HCT116 (cell line): ENCODE measurements around the gene MTHFSD. TPM values are rescaled to one million over a fixed set of nuclear protein-coding genes. Genes with fewer than 3 reads are reported as not detected.

Source experiments
- ATAC-seq: fragments of 200-7000 bp; cut with Tn5 transposase; 2 replicates; pipeline ENCODE4 v1.9.1; 2020; ENCODE audit warnings: mild to moderate bottlenecking, moderate library complexity
- BruUV-seq: library from RNA; stranded (reverse); fragments of 400-500 nt; replicated peaks from 2 replicates; lab custom pipeline; 2021; lab: Mats Ljungman, UMichigan
- CTCF ChIA-PET: fragments of 300-600 bp; sonication (Branson Sonifier 250); formaldehyde crosslinking; loops from one replicate; lab custom pipeline; 2021; ENCODE audit warnings: antibody characterized with exemption; lab: Charles Lee
- POLR2A ChIA-PET: fragments of 300-600, 350-600 bp; sonication (Branson Sonifier 250); formaldehyde crosslinking; loops from one replicate; lab custom pipeline; 2021; ENCODE audit warnings: antibody characterized with exemption; lab: Charles Lee
- RAD21 ChIA-PET, 2 experiments: fragments of 300-600 bp; sonication (Branson Sonifier 250); formaldehyde crosslinking; loops; one replicate each; lab custom pipeline; 2023; ENCODE audit warnings: low total read pairs in 2 of 2; ENCODE audit not compliant: uncharacterized antibody in 2 of 2, unreplicated experiment in 2 of 2, low non-redundant PET in 1 of 2; lab: Charles Lee
- DNase-seq: peaks from one replicate; pipeline ENCODE4 v3.0.0-alpha.2; 2010; ENCODE audit warnings: low read depth, low spot score
- H2AFZ ChIP-seq: fragments of 200-600 bp; shearing (Covaris generic), sonication (generic); 2 replicates; pipeline ENCODE4 v1.6.1; 2017; ENCODE audit warnings: low read depth, mixed run types, mixed read lengths, antibody characterized with exemption, low read length; ENCODE audit not compliant: poor library complexity, severe bottlenecking
- H3K27ac ChIP-seq: 2 replicates; pipeline ENCODE4 v1.5.1; 2012; ENCODE audit warnings: low read depth, low read length
- H3K27me3 ChIP-seq: fragments of 200-600 bp; sonication (generic); 2 replicates; pipeline ENCODE4 v1.6.1; 2016; ENCODE audit warnings: mixed run types, low read length, mixed read lengths; ENCODE audit not compliant: insufficient read depth
- H3K36me3 ChIP-seq, 2 experiments: fragments of 200-500 bp in 1 of 2; fragments of 200-600 bp in 1 of 2; sonication (Bioruptor generic) in 1 of 2; sonication (generic) in 1 of 2; 2 replicates each; pipeline versions ENCODE4 v1.5.1 to v1.6.1; 2014 to 2016; ENCODE audit warnings: low read length in 2 of 2, inconsistent platforms in 1 of 2, mixed read lengths in 1 of 2, mixed run types in 1 of 2; ENCODE audit not compliant: insufficient read depth in 2 of 2, control insufficient read depth in 1 of 2
- H3K4me1 ChIP-seq, 2 experiments: fragments of 200-600 bp in 1 of 2; sonication (generic) in 1 of 2; 2 replicates each; pipeline versions ENCODE4 v1.5.1 to v1.6.1; 2012 to 2017; ENCODE audit warnings: low read length in 2 of 2, inconsistent platforms in 1 of 2, mild to moderate bottlenecking in 1 of 2, mixed read lengths in 1 of 2, mixed run types in 1 of 2, moderate library complexity in 1 of 2; ENCODE audit not compliant: insufficient read depth in 2 of 2, control insufficient read depth in 1 of 2
- H3K4me2 ChIP-seq: fragments of 200-600 bp; sonication (generic); 2 replicates; pipeline ENCODE4 v1.6.1; 2017; ENCODE audit warnings: mixed run types, low read length, mixed read lengths
- H3K4me3 ChIP-seq, 2 experiments: fragments of 200-600 bp in 1 of 2; sonication (generic) in 1 of 2; replicated peaks in 1 of 2; 2 replicates each; pipeline ENCODE4 v1.5.1; 2011 to 2016; ENCODE audit warnings: low read length in 2 of 2, control low read depth in 1 of 2, low read depth in 1 of 2, mild to moderate bottlenecking in 1 of 2, mixed read lengths in 1 of 2, mixed run types in 1 of 2
- H3K79me2 ChIP-seq: fragments of 200-600 bp; sonication (generic); 2 replicates; pipeline ENCODE4 v1.6.1; 2017; ENCODE audit warnings: mild to moderate bottlenecking, mixed run types, low read length, moderate library complexity, mixed read lengths; ENCODE audit not compliant: insufficient read depth
- H3K9ac ChIP-seq: fragments of 200-600 bp; sonication (generic); 2 replicates; pipeline ENCODE4 v1.6.1; 2016; ENCODE audit warnings: low read length, mixed read lengths
- H3K9me2 ChIP-seq: fragments of 200-600 bp; sonication (generic), shearing (Covaris generic); 2 replicates; pipeline ENCODE4 v1.6.1; 2017; ENCODE audit warnings: mixed run types, mild to moderate bottlenecking, moderate library complexity; ENCODE audit not compliant: insufficient read depth
- H3K9me3 ChIP-seq, 2 experiments: fragments of 200-500 bp in 1 of 2; fragments of 200-600 bp in 1 of 2; sonication (Bioruptor generic) in 1 of 2; sonication (generic) in 1 of 2; 2 replicates each; pipeline ENCODE4 v1.6.1; 2014 to 2017; ENCODE audit warnings: low read length in 2 of 2, mixed read lengths in 2 of 2, inconsistent platforms in 1 of 2, low read depth in 1 of 2, mild to moderate bottlenecking in 1 of 2, mixed run types in 1 of 2, moderate library complexity in 1 of 2; ENCODE audit not compliant: control insufficient read depth in 1 of 2, insufficient read depth in 1 of 2
- H4K20me1 ChIP-seq: fragments of 200-600 bp; sonication (generic), shearing (Covaris generic); 2 replicates; pipeline ENCODE4 v1.6.1; 2017; ENCODE audit warnings: mixed run types, mild to moderate bottlenecking, moderate library complexity; ENCODE audit not compliant: insufficient read depth
- CBX3 ChIP-seq: IDR thresholded peaks from 2 replicates; pipeline ENCODE4 v1.6.1; 2012; ENCODE audit warnings: low read depth
- CEBPB ChIP-seq: IDR thresholded peaks from 2 replicates; pipeline ENCODE4 v1.6.1; 2012; ENCODE audit warnings: low read depth
- EGR1 ChIP-seq: IDR thresholded peaks from 2 replicates; pipeline ENCODE4 v1.6.1; 2012; ENCODE audit warnings: low read depth
- EZH2 ChIP-seq: fragments of 200-600 bp; sonication (generic); IDR thresholded peaks from 2 replicates; pipeline ENCODE4 v1.6.1; 2017; ENCODE audit warnings: antibody characterized with exemption, mixed run types
- EZH2phosphoT487 ChIP-seq: fragments of 200-600 bp; IDR thresholded peaks from 2 replicates; pipeline ENCODE4 v1.6.1; 2018; ENCODE audit warnings: antibody characterized with exemption, borderline replicate concordance
- FOSL1 ChIP-seq: IDR thresholded peaks from 2 replicates; pipeline ENCODE4 v1.6.1; 2012; ENCODE audit warnings: low read depth
- JUND ChIP-seq: IDR thresholded peaks from 2 replicates; pipeline ENCODE4 v1.6.1; 2012
- POLR2A ChIP-seq: IDR thresholded peaks from 2 replicates; pipeline ENCODE4 v1.7.0; 2011; ENCODE audit warnings: borderline replicate concordance; ENCODE audit not compliant: insufficient read depth, insufficient read length; ENCODE audit errors: extremely low read depth
- POLR2AphosphoS5 ChIP-seq: IDR thresholded peaks from 2 replicates; pipeline ENCODE4 v1.6.1; 2011; ENCODE audit warnings: mild to moderate bottlenecking, low read depth, low read length, moderate library complexity
- SIN3A ChIP-seq: IDR thresholded peaks from 2 replicates; pipeline ENCODE4 v1.6.1; 2012; ENCODE audit warnings: low read depth
- SP1 ChIP-seq: IDR thresholded peaks from 2 replicates; pipeline ENCODE4 v1.6.1; 2012; ENCODE audit warnings: low read depth
- SRF ChIP-seq: IDR thresholded peaks from 2 replicates; pipeline ENCODE4 v1.6.1; 2012; ENCODE audit warnings: low read depth
- TCF7L2 ChIP-seq: IDR thresholded peaks from 2 replicates; pipeline ENCODE4 v1.7.0; 2011; ENCODE audit warnings: borderline replicate concordance, inconsistent platforms; ENCODE audit not compliant: insufficient read depth, insufficient read length; ENCODE audit errors: extremely low read depth
- ZFX ChIP-seq: fragments of 450-650 bp; IDR thresholded peaks from 2 replicates; pipeline ENCODE4 v1.6.1; 2017
- intact Hi-C: fragments of 100-400 bp; cut with micrococcal nuclease; formaldehyde crosslinking; loops from 2 replicates; pipeline ENCODE4 v1.10.0; 2022
- total RNA-seq: library from RNA; stranded (reverse); gene quantifications from one replicate; pipeline ENCODE4 v1.2.1, GENCODE V29; 2021; ENCODE audit not compliant: unreplicated experiment
- TF ChIP-seq, protein P1 (sequence below), 3 experiments: fragments of 200-600 bp in 1 of 3; sonication (generic) in 1 of 3; IDR thresholded peaks in 2 of 3; conservative IDR thresholded peaks in 1 of 3; 2 replicates each; pipeline ENCODE4 v1.5.1; 2012 to 2017; ENCODE audit warnings: low read depth in 2 of 3, low read length in 2 of 3, antibody characterized with exemption in 1 of 3, borderline replicate concordance in 1 of 3, control low read depth in 1 of 3, mild to moderate bottlenecking in 1 of 3, mixed read lengths in 1 of 3, mixed run types in 1 of 3, moderate library complexity in 1 of 3; ENCODE audit not compliant: insufficient read depth in 1 of 3
- TF ChIP-seq, protein P2 (sequence below): IDR thresholded peaks from 2 replicates; pipeline ENCODE4 v1.6.1; 2012; ENCODE audit warnings: low read depth
- TF ChIP-seq, protein P3 (sequence below): IDR thresholded peaks from 2 replicates; pipeline ENCODE4 v1.6.1; 2012

Gene MTHFSD
- total RNA-seq, 1 experiment from 2014 or later, result 33.1 TPM

DNA sequence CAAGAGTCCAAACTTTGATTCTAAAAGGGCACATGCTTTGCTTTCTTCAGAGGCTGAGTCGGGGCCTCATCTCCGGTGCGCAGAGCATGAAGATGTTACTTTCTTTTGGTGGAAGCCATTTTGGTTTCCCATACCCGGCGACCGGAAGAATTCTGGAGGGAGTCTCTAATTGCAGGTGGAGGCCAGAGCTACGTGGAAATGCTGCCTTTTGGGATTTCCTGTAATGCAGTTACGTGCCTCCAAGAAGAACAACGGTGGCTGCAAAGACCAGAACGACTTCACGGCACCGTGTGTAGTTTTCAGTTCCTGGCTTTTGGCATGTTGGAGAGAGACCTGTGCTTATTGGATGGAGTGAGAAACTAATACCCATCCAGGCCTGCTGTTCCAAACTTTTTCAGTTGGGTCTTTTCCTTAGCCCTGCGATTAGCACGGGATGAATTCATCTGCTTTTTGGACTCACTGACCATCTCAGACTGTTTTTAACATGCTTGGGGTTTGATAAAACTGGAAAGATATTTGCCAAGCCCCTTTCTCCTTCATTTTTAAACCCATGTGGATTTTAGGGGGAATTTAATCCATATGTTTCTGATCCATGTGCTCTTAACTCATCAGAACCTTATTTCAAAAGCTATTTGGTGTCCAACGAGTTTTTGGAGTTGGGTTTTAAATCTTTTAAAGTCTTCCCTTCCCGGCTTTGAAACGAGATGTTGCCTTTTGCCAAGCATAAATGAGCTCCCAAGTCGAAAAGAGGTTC lies 42.3 kb upstream of the MTHFSD start:
- Histone ChIP-seq H3K4me3 (no peak overlapping the region), H3K4me1 (no peaks in the 10 kb centered on the region), H3K9me2 (no peaks in the 10 kb centered on the region), H3K27ac (no peak overlapping the region), H3K9me3 (no peaks in the 10 kb centered on the region), H3K27me3 (peaks cover 37% of the 10 kb centered on the region), H4K20me1 (no peaks in the 10 kb centered on the region), H3K36me3 (no peaks in the 10 kb centered on the region), H3K9ac (no peak overlapping the region), H3K79me2 (no peaks in the 10 kb centered on the region), H3K4me2 (no peak overlapping the region), H2AFZ (no peak overlapping the region)
- ChIA-PET CTCF (no interaction called here), POLR2A (no interaction called here), RAD21 (no interaction called here)
- no TSS peak for BruUV-seq
- intact Hi-C loops, result no loop called here
- no peak for ATAC-seq
- no peak for DNase-seq
- TF ChIP-seq SP1, result no peak
- TF ChIP-seq SIN3A, result no peak
- TF ChIP-seq POLR2AphosphoS5, result no peak
- TF ChIP-seq, protein P1, sequence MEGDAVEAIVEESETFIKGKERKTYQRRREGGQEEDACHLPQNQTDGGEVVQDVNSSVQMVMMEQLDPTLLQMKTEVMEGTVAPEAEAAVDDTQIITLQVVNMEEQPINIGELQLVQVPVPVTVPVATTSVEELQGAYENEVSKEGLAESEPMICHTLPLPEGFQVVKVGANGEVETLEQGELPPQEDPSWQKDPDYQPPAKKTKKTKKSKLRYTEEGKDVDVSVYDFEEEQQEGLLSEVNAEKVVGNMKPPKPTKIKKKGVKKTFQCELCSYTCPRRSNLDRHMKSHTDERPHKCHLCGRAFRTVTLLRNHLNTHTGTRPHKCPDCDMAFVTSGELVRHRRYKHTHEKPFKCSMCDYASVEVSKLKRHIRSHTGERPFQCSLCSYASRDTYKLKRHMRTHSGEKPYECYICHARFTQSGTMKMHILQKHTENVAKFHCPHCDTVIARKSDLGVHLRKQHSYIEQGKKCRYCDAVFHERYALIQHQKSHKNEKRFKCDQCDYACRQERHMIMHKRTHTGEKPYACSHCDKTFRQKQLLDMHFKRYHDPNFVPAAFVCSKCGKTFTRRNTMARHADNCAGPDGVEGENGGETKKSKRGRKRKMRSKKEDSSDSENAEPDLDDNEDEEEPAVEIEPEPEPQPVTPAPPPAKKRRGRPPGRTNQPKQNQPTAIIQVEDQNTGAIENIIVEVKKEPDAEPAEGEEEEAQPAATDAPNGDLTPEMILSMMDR (IDR thresholded peaks at IDR 0.05 in 2 of 3, conservative IDR thresholded peaks at IDR 0.05 in 1 of 3; ENCODE audit: borderline replicate concordance in 1 of 3, insufficient read depth in 1 of 3, low read depth in 2 of 3, low read length in 2 of 3), result no peak
- no peak for TF ChIP-seq EZH2
- TF ChIP-seq JUND, result no peak
- no peak for TF ChIP-seq CEBPB
- no peak for TF ChIP-seq CBX3
- TF ChIP-seq POLR2A, result no peak
- TF ChIP-seq, protein P2, sequence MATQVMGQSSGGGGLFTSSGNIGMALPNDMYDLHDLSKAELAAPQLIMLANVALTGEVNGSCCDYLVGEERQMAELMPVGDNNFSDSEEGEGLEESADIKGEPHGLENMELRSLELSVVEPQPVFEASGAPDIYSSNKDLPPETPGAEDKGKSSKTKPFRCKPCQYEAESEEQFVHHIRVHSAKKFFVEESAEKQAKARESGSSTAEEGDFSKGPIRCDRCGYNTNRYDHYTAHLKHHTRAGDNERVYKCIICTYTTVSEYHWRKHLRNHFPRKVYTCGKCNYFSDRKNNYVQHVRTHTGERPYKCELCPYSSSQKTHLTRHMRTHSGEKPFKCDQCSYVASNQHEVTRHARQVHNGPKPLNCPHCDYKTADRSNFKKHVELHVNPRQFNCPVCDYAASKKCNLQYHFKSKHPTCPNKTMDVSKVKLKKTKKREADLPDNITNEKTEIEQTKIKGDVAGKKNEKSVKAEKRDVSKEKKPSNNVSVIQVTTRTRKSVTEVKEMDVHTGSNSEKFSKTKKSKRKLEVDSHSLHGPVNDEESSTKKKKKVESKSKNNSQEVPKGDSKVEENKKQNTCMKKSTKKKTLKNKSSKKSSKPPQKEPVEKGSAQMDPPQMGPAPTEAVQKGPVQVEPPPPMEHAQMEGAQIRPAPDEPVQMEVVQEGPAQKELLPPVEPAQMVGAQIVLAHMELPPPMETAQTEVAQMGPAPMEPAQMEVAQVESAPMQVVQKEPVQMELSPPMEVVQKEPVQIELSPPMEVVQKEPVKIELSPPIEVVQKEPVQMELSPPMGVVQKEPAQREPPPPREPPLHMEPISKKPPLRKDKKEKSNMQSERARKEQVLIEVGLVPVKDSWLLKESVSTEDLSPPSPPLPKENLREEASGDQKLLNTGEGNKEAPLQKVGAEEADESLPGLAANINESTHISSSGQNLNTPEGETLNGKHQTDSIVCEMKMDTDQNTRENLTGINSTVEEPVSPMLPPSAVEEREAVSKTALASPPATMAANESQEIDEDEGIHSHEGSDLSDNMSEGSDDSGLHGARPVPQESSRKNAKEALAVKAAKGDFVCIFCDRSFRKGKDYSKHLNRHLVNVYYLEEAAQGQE, result no peak
- TF ChIP-seq FOSL1, result no peak
- TF ChIP-seq EZH2phosphoT487, result no peak
- no peak for TF ChIP-seq EGR1
- TF ChIP-seq ZFX, result no peak
- TF ChIP-seq, protein P3, sequence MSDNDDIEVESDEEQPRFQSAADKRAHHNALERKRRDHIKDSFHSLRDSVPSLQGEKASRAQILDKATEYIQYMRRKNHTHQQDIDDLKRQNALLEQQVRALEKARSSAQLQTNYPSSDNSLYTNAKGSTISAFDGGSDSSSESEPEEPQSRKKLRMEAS, result no peak
- no peak for TF ChIP-seq TCF7L2
- TF ChIP-seq SRF, result no peak
- TF ChIP-seq, all 23 proteins: peak for 0
